Measurements from ENCODE around the gene CERS6.

Gene CERS6

DNA sequence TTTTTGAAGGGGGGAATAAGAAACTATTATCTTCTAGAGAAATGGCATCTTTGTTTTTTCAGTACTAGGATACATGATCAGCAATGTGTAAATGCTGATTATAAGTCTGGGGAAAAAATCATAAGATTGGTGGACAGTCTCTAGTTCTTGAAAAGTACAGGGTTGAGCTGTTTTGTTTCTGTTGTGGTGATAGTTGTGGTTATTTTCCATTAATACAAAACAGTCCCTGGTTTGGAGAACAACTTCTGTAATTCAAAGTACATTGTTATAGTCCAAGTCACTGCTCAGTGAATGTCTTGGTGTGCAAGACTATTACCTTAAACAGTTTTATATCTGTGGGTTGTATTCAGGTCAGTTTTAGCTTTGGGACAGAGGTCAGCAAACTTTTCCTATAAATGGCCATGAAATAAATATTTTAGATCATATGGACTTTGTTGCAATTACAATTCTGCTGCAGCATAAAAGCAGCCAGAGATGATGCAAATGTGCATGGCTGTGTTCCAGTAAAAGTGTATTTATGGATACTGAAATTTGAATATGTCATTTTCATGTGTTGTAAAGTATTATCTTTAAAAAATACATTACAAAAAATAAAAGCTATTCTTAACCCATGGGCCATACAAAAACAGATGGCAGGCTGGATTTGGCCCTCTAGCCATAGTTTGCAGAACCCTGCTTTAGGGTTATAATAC, 111.0 kb downstream of the CERS6 start:
- DNase-seq (ENCODE audit: low read depth, low spot score), result no peak

DNA sequence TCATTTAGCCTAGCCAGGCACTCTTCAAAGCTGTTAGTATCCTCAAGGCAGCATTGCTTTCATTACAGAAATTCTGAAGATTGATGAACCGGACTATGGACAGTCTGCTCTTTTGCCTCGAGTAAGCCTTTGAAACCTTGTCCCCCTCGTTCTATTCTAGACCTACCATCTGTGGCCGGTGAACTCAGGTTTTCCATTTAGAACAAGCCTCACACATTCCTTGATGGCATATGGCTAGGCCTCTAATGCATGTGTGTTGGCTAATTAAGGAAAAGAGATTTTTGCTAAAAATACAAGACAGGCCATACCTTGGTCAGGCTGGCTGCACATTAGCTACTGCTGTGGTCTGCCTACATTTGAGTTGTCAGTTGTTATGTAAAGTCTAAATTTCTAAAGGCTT, 111.8 kb downstream of the CERS6 start:
- DNase-seq (ENCODE audit: low read depth, low spot score), result no peak

DNA sequence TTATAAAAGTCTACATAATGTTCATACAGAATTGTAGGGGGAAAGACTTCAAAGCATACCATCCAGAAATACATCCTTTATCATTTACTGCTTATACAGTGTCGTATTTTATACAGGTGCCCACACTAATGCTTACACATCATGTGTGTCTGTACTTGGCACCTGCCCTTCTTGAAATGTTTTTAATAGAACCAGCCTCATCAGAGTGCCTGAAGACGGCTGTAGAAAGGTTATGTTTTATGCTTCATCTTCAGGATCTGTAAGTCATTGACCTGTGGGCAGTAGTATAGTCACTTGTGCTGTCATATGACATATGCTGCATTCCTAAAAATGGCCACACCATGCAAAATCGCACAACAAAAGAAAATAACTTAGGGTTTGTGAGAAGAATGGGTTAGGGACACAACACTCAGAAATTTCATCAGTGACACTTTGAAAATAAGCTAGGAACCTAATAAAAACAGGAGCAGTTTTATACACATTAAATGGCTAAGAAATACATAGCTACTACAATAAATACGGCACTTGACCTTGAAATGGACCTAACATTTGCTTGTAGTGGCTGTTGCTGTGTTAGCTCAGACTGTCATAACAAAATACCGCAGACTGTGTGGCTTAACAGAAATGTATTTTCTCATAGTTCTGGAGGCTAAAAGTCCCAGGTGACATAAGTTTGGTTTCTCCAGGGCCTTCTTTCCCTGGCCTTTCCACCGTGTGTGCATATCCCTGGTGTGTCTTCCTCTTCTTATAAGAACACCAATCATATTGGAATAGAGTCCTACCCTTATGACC, 112.6 kb downstream of the CERS6 start:
- no peak for DNase-seq (ENCODE audit: low read depth, low spot score)

DNA sequence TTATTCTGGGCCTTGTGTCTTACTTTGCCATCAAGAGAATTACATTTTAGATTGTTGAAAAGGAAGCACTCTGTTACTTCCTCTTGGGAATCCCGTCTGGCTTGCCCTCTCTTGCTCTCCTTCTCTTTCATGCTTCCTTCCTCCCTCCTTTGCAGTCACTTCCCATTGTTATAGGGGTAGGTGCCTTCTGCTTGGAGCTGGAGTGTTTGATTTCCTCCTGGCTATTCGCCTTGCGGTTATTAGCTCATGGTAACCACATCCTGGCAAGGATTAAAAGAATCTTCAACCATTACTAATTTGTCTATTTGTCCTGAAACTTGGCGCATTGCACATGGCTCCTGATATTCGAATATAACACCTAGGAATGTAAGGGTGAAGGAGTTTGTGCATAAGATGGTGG, 115.0 kb downstream of the CERS6 start:
- DNase-seq (ENCODE audit: low read depth, low spot score), result no peak

DNA sequence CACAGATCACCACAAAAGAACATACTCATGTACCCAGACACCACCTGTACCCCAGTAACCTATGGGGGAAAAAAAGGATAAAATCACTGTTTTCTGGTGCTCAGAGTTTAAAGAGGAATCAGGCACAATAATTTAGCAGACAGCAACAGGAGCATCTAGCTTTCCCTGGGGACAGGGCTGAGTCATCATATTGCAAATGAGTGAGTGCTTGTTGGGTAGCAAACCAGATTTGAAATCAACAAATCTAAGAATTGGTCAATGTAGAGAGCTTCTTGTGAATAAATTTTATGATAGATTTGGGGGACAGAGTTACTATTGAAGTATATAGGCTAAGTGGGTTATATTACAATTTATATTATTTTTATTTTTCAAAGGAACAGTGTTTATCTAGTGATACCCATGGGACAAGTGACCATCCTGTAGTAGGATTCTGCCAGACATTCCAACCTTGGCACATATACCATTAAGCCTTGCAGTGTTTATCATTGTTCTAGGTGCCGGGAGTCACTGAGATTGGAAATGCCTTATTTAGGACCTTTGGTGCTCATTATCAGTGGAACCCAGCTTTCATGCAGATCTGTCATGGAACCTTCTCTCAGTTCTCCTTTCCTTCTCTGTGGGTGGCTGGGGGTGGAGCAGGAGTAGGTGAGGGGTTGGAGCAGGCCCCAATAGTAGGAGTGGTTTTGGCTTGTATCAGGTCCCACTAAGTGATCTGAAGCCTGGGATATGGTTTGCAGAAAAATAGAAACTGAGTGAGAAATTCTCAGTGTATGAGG, 117.2 kb downstream of the CERS6 start:
- DNase-seq (ENCODE audit: low read depth, low spot score), result no peak

DNA sequence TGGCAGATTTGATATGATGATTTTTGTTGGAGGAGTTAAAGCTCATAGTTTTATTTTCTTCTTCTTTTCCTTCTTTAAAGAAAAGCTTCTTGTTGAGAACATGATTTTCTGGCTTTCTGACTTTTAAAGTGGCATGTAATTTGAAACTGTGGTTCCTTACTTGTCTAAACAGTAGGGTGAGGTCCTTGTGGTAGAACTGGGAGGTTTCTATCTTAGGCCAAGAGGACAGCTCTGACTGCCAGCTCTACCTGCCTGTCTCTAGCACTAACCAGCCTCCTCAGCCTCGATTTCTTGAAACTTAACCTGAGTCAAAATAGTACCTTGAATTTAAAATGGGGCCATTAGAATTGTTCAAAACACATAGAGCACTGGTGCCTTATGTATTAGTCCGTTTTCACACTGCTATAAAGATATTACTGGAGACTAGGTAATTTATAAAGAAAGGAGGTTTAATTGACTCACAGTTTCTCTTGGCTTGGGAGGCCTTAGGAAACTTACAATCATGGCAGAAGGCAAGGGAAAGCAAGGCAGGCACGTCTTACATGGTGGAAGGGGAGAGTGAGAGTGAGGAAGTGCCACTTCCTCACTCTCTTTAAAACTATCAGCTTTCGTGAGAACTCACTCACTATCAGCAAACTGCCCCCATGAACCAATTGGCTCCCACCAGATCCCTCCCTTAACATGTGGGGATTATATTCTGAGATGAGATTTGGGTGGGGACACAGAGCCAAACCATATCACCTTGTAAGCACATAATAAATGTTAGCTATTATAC, 119.0 kb downstream of the CERS6 start:
- DNase-seq (ENCODE audit: low read depth, low spot score), result no peak

DNA sequence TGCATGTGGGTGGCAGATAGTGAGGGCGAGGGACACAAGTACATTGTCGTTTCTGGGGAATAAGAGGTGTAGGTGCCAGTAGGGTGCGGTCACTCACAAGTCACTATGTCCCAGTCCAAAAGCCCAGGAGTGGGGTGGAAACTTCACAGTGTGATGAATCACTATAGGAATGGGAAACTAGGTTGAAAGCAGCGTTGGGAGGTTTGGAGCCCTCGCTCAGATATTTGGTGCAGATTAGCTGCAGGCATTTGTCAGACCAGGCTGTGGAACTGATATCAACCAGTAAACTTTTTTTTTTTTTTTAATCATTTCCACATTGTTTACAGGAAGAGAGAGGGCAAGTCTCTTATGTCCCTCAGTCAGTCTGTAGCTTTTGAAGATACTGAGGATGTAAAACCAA, 121.8 kb downstream of the CERS6 start:
- DNase-seq (ENCODE audit: low read depth, low spot score), result no peak

DNA sequence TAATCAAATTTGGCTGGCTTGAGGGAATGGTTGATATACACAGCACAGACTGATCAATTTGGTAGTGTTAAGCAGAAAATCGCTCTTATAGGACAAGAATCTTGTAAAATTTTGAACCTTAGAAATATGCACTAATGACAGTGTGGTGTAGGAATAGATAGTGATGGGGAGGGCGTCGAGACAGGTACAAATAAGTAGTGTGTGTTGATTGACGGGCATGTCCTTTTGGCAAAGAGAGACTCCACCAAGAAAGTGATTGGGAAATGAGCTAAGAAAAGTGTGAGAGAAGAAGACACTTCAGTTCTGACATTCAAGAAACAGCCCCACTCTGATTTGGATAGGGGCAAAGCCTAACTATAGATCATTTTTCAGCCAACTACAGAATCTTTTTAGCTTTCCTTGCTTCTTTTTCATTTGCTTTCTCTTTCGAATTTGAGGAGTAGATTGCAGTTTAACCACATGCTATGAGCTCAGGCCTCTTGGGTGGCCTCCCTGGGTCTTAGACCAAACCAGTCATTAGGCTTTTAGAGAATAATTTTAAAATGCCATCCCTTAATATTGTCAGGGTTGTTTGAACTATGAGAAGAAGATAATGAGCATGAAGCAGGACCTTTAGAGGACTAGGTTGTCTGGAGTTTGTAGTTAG, 127.1 kb downstream of the CERS6 start:
- no peak for DNase-seq (ENCODE audit: low read depth, low spot score)

DNA sequence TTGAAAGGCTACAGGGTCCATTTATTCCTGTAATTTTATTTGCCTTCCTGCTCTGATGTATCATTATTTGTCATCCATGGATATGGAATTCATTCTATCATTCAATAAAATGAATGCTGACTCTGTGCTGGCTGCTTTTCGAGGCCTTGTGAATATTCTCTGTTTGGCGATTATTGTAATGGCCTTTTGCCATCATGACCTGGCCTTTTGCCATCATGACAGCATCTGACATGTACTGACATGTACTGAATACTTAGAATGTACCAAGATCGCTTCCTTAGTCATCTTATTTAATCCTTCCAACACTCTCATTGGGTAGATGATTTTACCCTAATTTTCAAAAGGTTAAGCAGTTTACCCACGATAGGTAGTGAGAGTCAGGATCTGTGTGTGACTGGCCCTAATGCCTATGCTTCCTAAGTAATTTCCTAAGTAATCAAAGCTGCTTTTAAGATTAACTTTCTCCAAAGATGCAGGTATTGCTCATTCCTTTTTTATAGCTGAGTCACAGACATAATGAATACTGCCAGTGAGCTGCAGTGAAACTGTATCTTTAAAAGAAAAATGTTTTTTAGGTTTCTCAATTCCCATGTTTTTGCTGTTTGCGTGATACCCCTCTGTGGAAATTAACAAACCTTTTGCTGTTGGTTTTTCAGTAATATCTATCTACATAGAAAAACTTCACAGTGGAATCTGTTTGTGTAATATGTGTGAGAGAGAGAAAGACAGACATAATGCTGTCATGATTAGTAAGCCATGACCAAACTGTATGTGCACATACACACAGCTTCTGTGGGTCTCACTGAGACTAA, 127.8 kb downstream of the CERS6 start:
- no peak for DNase-seq (ENCODE audit: low read depth, low spot score)

DNA sequence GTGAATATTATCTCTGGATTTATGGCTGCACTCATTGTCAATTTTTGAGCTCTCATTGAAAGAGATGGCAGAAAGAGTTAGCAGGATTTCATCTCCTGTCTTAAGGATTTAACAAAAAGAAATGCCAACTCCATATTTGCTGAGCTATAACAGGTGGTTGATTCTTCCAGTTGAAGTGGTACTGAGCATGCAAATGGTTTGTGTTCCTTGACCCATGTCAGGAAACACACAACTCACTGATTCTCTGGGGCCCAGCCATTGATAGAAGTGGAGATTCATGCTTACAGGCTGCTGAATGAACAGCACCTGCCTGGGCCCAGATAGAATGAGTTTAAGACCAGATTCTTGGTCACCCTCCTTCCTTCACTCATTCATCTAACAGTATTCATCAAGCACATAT, 128.8 kb downstream of the CERS6 start:
- no peak for DNase-seq (ENCODE audit: low read depth, low spot score)

DNA sequence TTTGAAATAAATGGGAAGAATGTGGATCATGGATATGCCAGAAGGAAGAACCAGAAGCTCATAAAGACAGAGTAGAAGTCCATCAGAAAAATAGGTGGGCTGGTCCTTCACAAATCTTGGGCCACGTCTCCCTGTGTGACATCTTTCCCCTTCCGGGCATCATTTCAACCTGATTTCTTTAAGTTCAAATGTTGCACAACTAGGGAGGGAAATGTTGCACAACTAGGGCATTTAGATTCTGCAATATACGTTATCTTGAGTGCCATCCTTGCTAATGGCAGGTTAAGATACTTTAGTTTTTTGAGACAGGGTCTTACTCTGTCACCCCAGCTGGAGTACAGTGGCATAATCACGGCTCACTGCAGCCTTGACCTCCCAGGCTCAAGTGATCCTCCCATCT, 129.6 kb downstream of the CERS6 start:
- DNase-seq (ENCODE audit: low read depth, low spot score), result no peak

DNA sequence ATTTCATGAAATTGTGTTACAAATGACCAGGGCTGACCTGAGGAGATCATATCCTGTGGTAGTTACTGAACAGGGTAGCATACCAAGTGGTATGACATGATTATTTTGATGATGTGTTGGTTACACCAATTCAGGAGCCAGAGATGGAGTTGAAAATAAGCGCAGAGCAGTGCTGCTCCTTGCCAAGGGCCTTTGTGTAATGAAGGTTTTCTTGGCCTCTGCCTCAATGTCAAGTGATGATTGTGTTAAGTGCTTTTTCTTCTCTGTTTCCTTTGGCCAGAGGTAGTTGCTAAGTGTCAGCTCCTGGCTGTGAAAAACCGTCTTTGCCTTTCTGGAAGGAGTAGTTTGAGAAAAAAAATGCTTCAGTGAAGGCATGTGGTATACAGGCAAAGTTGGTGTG, 131.2 kb downstream of the CERS6 start:
- no peak for DNase-seq (ENCODE audit: low read depth, low spot score)

DNA sequence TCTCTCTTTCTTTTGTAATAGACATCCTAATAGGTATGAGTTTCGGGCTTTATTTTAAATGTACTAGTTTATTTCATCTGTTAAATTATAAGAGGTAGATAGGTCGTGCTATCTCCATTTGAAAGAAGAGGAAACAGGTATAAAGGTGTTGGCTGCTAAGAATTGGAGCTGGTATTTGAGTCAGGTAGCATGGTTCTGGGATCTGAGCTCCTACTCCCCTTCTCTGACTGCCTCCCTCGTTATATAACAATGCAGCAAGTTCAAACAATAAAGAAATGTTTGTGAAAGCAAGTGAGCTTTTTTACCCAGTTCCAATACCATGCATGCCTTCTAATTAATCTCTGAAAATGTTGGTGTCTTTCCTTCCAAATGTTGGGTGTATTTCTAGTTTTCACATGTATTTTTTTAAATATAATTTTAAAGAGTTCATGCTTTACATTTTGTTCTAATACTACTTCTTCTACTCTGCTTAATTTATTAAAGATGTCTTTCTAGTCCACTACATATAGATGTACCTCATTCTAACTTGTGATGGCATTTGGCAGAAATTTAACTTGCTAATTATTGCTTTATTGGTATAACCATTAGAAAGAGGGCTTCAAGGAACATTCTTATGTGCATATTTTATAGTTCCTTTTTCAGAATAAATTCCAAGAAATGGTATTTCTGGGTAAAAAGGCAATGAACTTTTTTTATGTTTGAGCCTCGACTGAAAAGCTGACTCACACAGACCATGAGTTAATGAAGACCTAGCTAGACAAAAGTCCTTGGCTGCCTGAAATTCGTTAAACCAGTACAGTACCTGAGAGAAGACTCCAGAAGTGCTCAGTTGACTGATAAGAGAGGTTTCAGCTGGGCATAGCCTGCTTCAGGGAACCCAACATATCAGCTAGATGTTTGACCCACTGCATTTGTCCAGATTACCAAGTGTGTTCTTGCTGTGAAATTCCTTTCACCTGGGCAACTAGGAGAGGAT, 133.5 kb downstream of the CERS6 start:
- DNase-seq (ENCODE audit: low read depth, low spot score), result no peak

DNA sequence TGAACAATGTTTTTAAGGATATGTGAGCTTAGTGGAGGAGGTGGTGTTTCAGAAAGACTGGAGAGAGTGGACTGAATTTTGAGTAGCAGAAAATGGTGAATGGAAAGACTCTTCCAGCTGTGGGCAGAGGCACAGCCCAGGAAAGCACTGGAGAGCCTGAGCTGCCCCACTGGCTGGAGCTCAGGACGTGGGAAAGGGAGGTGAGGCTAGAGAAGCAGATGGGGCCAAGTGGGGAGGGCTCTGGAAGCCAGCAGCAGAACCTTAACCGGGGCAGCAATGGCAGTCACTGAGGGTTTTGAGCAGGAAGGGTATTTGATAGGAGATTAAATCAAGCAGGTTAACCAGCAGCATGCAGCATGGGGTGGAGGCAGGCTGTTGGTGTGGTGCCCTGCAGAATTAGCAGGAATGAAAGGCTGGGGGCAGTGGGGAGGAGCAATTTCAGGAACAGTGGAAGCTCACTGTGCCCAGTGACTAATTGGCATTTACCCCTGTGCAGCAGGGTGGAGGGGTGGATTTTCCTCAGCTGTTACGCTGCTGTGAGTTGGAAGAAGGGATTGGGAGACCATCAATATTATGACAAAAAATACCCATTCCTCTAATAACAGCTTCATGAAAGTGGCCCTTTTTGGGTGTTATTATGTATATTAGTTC, 136.2 kb downstream of the CERS6 start:
- DNase-seq (ENCODE audit: low read depth, low spot score), result no peak

DNA sequence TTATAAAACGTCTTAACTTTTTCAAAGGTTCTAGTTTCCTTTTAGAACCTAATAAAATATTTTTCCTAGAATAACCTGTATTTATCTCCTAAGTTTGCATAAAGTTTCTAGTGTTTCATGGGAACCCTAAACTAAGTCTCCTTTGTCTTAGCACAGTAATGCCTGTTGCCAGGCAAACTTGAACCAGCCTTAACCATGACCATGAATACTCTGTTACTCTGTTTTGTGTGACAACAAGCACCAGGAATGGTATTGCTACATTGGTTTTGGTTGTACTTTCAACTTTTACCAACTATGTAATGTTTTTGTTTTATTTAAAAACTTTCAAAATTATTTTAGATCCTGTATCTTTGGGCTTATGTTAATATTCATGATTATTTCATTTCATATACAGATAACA, 137.6 kb downstream of the CERS6 start:
- DNase-seq (ENCODE audit: low read depth, low spot score), result no peak

DNA sequence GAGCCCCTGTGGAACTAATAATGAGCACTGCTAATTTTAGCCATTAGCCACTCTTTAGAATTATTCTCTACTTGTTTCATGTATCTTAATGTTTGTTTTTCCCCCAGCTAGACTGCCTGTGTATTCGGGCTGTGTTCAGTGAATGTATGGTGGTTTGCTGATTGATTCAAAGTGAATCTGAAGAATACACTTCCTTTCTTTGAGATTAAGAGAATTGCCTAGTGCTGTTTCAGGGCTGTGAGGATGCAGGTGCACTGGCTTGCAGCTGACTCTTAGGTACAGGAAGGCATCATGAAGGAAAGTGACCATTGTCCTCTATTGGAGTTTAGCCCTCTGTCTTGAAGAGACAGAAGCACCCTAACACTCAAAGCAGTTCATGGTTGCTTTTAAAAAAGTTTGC, 138.7 kb downstream of the CERS6 start:
- no peak for DNase-seq (ENCODE audit: low read depth, low spot score)

DNA sequence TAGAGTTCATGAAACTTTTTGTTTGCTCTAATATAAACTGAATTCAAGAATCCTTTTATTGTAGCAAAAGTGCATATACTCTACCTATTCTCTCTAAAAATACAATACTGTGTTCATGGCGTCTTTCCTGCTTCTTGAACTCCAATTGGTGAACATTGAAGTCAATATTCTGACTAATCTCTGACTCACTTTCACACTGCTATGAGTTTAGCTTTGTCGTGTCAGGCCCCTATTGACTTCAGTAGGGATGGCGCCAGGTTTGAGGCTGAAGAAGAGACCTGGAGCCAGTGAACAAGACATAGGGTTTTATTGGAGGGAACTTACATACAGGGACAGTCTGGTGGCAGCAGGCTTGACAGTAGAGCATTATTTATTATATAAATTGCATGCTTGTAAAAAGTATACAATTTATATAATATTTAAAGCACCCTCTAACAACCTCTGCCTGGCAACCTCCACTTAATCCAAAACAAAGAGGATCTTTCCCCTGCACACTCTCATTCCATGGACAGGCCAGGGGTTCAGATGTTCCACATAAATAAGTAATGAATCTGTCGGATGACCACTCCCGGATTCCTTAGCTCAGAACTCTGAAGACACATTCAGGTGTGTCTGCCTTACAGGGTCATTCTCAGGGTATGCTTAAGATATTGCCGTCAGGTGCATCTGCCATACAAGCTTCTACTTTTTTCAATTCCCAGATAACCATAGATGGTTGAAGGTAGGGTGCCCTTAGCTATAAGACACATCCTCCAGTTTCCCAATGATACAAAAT, 141.0 kb downstream of the CERS6 start:
- no peak for DNase-seq (ENCODE audit: low read depth, low spot score)

DNA sequence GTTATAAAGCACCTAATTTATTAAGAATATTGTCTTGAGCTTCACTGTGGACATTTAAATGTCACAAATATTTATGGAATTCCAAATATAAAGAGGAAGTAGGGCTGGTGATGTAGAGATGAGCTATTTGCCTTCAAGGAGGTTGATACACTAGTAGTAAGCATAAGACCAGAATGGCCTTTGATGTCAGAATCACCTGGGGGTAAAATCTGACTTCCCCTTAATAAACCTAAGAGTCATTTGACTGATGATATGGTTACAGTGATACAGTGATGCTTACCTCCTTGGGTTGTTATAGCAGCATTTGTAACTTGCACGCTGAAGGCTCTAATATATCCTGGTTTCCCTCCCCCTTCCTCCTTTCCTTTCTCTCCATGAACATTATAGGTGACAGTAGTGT, 143.7 kb downstream of the CERS6 start:
- no peak for DNase-seq (ENCODE audit: low read depth, low spot score)
